GM12864 (cell line): ENCODE measurements around the gene SLC16A3.

ENCODE experiments used
- DNase-seq: peaks from one replicate; pipeline ENCODE4 v3.0.0-alpha.2; 2011; ENCODE audit warnings: low read depth
- H3K4me3 ChIP-seq: 2 replicates; pipeline ENCODE4 v1.5.1; 2011; ENCODE audit warnings: mild to moderate bottlenecking, low read depth, low read length, control low read depth
- TF ChIP-seq, protein P1 (sequence below): IDR thresholded peaks from 2 replicates; pipeline ENCODE4 v1.5.1; 2011; ENCODE audit warnings: low read depth, mild to moderate bottlenecking, moderate library complexity, low read length, control low read depth, inconsistent platforms; ENCODE audit errors: missing control alignments

SLC16A3 gene

DNA sequence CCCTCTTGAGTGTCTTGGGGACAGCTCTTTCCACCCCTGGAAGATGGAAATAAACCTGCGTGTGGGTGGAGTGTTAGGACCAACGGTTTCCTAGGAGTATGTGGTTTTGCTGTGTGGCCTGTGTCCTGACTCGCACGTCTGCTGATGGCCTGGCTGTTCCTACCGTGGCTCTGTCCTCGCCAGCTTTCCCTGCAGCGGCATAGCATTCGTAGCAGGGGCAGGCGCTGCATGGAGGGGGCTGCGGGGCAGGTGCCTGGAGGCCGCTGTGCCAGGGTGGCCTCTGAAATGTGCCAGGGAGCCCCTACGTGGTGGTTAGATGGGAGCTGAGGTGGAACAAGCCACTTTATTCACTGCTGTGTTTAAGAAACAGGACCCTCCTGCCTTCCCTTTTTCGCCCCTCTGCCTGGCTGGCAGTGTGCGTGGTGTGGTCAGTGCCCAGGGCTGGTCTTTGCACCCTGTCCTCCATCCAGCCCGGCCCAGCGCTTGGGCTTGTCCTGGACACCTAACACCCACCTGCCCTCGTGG is 10.6 kb downstream of the SLC16A3 start:
- TF ChIP-seq, protein P1, sequence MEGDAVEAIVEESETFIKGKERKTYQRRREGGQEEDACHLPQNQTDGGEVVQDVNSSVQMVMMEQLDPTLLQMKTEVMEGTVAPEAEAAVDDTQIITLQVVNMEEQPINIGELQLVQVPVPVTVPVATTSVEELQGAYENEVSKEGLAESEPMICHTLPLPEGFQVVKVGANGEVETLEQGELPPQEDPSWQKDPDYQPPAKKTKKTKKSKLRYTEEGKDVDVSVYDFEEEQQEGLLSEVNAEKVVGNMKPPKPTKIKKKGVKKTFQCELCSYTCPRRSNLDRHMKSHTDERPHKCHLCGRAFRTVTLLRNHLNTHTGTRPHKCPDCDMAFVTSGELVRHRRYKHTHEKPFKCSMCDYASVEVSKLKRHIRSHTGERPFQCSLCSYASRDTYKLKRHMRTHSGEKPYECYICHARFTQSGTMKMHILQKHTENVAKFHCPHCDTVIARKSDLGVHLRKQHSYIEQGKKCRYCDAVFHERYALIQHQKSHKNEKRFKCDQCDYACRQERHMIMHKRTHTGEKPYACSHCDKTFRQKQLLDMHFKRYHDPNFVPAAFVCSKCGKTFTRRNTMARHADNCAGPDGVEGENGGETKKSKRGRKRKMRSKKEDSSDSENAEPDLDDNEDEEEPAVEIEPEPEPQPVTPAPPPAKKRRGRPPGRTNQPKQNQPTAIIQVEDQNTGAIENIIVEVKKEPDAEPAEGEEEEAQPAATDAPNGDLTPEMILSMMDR = no peak
- H3K4me3 ChIP-seq = no peak overlapping the region
- no peak for DNase-seq

DNA sequence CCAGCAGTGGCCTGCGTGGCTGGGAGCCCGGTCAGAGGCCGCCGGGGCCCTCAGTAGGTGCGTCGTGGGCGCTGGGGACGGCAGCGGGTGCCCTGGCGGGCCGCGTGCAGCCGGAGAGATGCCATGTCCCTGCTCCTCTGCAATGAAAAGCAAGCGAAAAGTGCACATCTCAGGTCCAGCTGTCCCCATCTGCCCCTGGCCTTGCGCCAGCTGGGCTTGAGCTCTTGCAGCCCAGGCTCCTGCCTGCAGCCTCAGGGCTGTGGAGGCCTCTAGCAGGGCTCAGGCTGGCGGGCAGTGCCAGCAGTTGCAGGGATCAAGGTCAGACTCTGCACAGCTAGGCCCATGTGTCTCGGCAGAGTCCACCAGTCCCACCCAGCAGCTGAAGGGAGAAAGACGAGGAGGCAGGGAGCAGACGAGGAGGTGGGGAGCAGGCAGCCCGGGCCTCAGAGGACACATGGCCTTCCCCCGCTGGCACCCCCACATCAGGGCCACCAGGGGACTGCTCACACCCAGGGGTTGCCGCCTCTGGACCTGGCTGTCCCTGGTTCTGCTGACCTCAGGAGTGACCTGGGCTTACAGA is 11.2 kb downstream of the SLC16A3 start:
- DNase-seq = no peak
- TF ChIP-seq, protein P1 = no peak
- H3K4me3 ChIP-seq = no peak overlapping the region

DNA sequence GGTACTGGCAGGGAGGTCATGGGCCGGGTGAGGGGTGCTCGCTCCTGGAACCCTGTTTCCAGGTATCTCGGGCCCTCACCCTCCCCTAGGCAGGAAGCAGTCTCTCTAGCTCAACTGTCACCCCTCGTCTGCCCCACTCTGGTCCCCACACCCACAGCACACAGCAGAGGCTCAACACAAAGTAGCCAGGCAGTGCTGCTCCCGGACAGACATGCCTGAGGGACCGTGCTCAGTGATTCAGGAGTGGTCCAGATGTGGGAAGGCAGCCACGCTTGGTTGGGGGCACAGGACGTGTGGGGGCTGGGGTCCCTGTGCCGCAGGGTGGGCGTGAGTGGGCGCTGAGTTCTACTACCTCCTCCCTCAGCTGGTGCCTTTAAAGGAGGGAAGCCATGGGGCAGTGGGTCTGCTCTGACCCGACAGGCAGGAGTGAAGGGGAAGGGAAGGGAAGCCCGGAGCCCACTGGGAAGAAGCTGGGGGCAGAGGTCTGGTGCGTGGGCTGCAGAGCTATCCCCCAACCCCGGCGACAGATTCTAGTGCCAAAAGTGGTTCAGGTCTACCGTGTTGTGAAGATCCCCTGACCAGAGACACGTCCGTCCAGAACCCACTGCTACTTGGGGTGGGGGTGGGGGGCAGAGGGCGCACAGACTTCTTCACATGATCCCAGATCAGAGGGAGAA is 11.8 kb downstream of the SLC16A3 start:
- TF ChIP-seq, protein P1 = no peak
- DNase-seq = no peak
- no peak overlapping the region for H3K4me3 ChIP-seq

DNA sequence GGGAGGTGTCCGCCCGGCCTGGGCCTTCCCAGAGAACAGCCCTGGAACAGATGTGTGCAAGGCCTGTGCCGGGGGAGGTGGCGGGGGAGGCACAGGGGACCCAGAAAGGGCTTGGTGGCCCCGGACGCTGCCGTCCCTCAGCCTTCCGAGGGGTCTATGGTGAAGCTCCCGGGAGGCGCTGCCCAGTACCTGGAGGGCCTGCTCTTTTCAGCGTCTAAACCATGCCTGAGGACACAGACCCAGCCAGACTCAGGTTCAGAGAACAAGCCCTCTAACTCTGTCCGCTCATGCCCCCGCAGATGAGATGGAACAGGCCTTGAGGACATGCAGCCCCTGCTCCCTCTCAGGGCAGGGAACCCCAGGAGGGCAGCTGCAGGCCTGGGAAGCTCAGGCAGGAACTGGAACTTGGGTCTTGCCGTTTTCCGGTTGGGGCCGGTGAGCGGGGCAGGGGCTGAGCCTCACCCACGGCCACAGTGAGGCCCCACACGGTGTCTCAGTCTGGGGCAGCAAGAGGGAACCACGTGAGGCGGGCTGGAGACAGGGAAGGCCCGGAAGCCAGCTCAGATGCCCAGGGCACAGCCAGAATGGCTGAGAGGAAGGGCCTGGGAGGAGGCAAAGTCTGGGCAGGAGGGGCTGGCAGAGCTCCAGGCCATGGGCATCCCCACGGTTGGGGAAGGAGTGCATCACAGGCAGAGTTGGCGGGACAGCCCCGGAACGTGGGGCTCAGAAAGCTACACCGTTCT is 12.5 kb downstream of the SLC16A3 start:
- TF ChIP-seq, protein P1 = no peak
- H3K4me3 ChIP-seq = no peak overlapping the region
- no peak for DNase-seq

- TF ChIP-seq, protein P1 = no peak
- DNase-seq = no peak
- H3K4me3 ChIP-seq = no peak overlapping the region
Measured at GRCh38 chr17:82241926-82242697, 13.3 kb downstream of the SLC16A3 start.

DNA sequence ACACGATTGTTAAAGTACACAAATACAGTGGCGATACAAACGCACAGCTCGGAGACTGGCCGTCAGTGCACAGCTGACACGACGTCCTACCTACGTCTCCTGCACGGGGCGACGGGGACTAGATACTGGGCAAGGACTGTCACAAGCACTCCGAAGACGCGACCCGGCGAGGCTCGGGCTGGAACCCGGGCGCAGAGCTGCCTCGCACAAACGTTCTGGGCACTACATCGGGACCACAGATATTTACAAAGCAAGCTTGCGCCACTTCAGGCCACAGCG is 13.8 kb downstream of the SLC16A3 start:
- no peak overlapping the region for H3K4me3 ChIP-seq
- TF ChIP-seq, protein P1 = no peak
- DNase-seq = no peak
